Activated T-cell treated with anti-CD3 and anti-CD28 coated beads, Interleukin-2, amount 50 U/mL, for 48 hours (primary cell): Measurements from ENCODE around the gene RPRML.
"Not testable (repeated sequence)": the region's sequence is repeated elsewhere in the genome, so short reads cannot be mapped to it uniquely, and the experiment has no call there.

Experiments
- DNase-seq, 2 experiments: peaks; one replicate each; pipeline ENCODE4 v3.0.0-alpha.2; 2020

RPRML gene

GRCh38 chr17:46975287-46975686, 3.8 kb downstream of the RPRML start:
- no peak for DNase-seq

GRCh38 chr17:46974086-46974485, 5.0 kb downstream of the RPRML start:
- DNase-seq = no peak

GRCh38 chr17:46972346-46972745, 6.7 kb downstream of the RPRML start:
- no peak for DNase-seq

GRCh38 chr17:46971647-46972300, 7.3 kb downstream of the RPRML start:
- DNase-seq = no peak

- no peak for DNase-seq
Observed at GRCh38 chr17:46968896-46969295, 10.2 kb downstream of the RPRML start.

- DNase-seq = no peak
Observed at GRCh38 chr17:46968224-46968834, 10.7 kb downstream of the RPRML start.

GRCh38 chr17:46964315-46965265, 14.5 kb downstream of the RPRML start:
- no peak for DNase-seq

- no peak for DNase-seq
Observed at GRCh38 chr17:46963571-46963970, 15.5 kb downstream of the RPRML start.

- no peak for DNase-seq
Observed at GRCh38 chr17:46962374-46962790, 16.7 kb downstream of the RPRML start.

GRCh38 chr17:46960152-46960551, 18.9 kb downstream of the RPRML start:
- DNase-seq = no peak

GRCh38 chr17:46958041-46958591, 20.9 kb downstream of the RPRML start:
- no peak for DNase-seq

- DNase-seq = not testable (repeated sequence)
Observed at GRCh38 chr17:46953191-46953590, 25.9 kb downstream of the RPRML start.

GRCh38 chr17:46952115-46952514, 26.9 kb downstream of the RPRML start:
- no peak for DNase-seq

GRCh38 chr17:46951706-46952105, 27.3 kb downstream of the RPRML start:
- no peak for DNase-seq

GRCh38 chr17:46950997-46951621, 27.9 kb downstream of the RPRML start:
- no peak for DNase-seq

GRCh38 chr17:46950342-46950996, 28.6 kb downstream of the RPRML start:
- DNase-seq = no peak

- DNase-seq = no peak
Observed at GRCh38 chr17:46949291-46950174, 29.5 kb downstream of the RPRML start.

GRCh38 chr17:46948544-46948943, 30.5 kb downstream of the RPRML start:
- DNase-seq = no peak

GRCh38 chr17:46947216-46947615, 31.8 kb downstream of the RPRML start:
- no peak for DNase-seq

- DNase-seq = no peak
Observed at GRCh38 chr17:46944931-46945330, 34.1 kb downstream of the RPRML start.
